Loucy (cell line): ENCODE results near the gene TESMIN.

Source experiments
- H2AFZ ChIP-seq: fragments of 200-600 bp; sonication (generic); 2 replicates; pipeline ENCODE4 v1.6.0; 2016; ENCODE audit warnings: antibody characterized with exemption, mild to moderate bottlenecking, low read length, moderate library complexity
- H3F3A ChIP-seq: fragments of 200-600 bp; 2 replicates; pipeline ENCODE4 v1.6.0; 2016; ENCODE audit warnings: antibody characterized with exemption, low read depth, mild to moderate bottlenecking
- H3K27me3 ChIP-seq: fragments of 200-600 bp; sonication (generic); 2 replicates; pipeline ENCODE4 v1.6.1; 2014; ENCODE audit warnings: low read length, mild to moderate bottlenecking; ENCODE audit not compliant: insufficient read depth, poor library complexity, severe bottlenecking
- H3K36me3 ChIP-seq: fragments of 200-600 bp; sonication (generic); 2 replicates; pipeline ENCODE4 v1.6.1; 2016; ENCODE audit warnings: low read length; ENCODE audit not compliant: insufficient read depth
- H3K4me1 ChIP-seq: fragments of 200-600 bp; sonication (generic); 2 replicates; pipeline ENCODE4 v1.5.1; 2014; ENCODE audit warnings: low read length, mild to moderate bottlenecking; ENCODE audit not compliant: insufficient read depth, poor library complexity, severe bottlenecking
- H3K4me2 ChIP-seq: fragments of 200-600 bp; sonication (generic); 2 replicates; pipeline ENCODE4 v1.6.0; 2014; ENCODE audit warnings: antibody characterized with exemption, low read length, low read depth, mild to moderate bottlenecking; ENCODE audit not compliant: poor library complexity, severe bottlenecking
- H3K4me3 ChIP-seq: fragments of 200-600 bp; sonication (generic); 2 replicates; pipeline ENCODE4 v1.5.1; 2014; ENCODE audit warnings: low read length, mild to moderate bottlenecking, mixed read lengths; ENCODE audit not compliant: poor library complexity, severe bottlenecking
- H3K79me2 ChIP-seq: fragments of 200-600 bp; sonication (generic); 2 replicates; pipeline ENCODE4 v1.6.1; 2014; ENCODE audit warnings: low read length; ENCODE audit not compliant: insufficient read depth
- H3K9ac ChIP-seq: fragments of 200-600 bp; sonication (generic); 2 replicates; pipeline ENCODE4 v1.6.0; 2014; ENCODE audit warnings: mild to moderate bottlenecking, low read depth, low read length, moderate library complexity; ENCODE audit not compliant: poor library complexity, severe bottlenecking
- H3K9me2 ChIP-seq: fragments of 200-600 bp; sonication (generic); replicated peaks from 2 replicates; pipeline ENCODE4 v1.6.1; 2016; ENCODE audit warnings: low read depth, low read length, mixed read lengths
- H3K9me3 ChIP-seq: fragments of 200-600 bp; sonication (generic); 2 replicates; pipeline ENCODE4 v1.6.1; 2014; ENCODE audit warnings: mild to moderate bottlenecking, antibody characterized with exemption, low read length, low read depth; ENCODE audit not compliant: insufficient read depth
- H4K20me1 ChIP-seq: fragments of 200-600 bp; sonication (generic); 2 replicates; pipeline ENCODE4 v1.6.0; 2014; ENCODE audit warnings: antibody characterized with exemption, low read length, mild to moderate bottlenecking; ENCODE audit not compliant: insufficient read depth, poor library complexity, severe bottlenecking
- CTCF ChIP-seq: fragments of 200-600 bp; sonication (generic); conservative IDR thresholded peaks from 2 replicates; pipeline ENCODE4 v1.5.1; 2014; ENCODE audit warnings: mild to moderate bottlenecking, antibody characterized with exemption, low read length
- EZH2phosphoT487 ChIP-seq: fragments of 200-600 bp; IDR thresholded peaks from 2 replicates; pipeline ENCODE4 v1.6.1; 2018; ENCODE audit warnings: antibody characterized with exemption, mild to moderate bottlenecking, moderate library complexity, borderline replicate concordance

Gene TESMIN

GRCh38 chr11:68763926-68764657, 12.8 kb upstream of the TESMIN start:
- H3K9me3 ChIP-seq = no peaks in the 10 kb centered on the region
- H4K20me1 ChIP-seq = no peaks in the 10 kb centered on the region
- no peaks in the 10 kb centered on the region for H3K27me3 ChIP-seq
- no peak overlapping the region for H3K4me3 ChIP-seq
- H3K4me1 ChIP-seq = no peaks in the 10 kb centered on the region
- no peak overlapping the region for H2AFZ ChIP-seq
- no peak overlapping the region for H3K4me2 ChIP-seq
- TF ChIP-seq EZH2phosphoT487 (no peak), CTCF (no peak)
- H3K79me2 ChIP-seq = no peaks in the 10 kb centered on the region
- H3K9me2 ChIP-seq = no peaks in the 10 kb centered on the region
- H3K9ac ChIP-seq = no peak overlapping the region
- no peaks in the 10 kb centered on the region for H3F3A ChIP-seq
- H3K36me3 ChIP-seq = peaks cover 65% of the 10 kb centered on the region; the same call in 1 of the 2 replicates

GRCh38 chr11:68763181-68763721, 11.9 kb upstream of the TESMIN start:
- Histone ChIP-seq H3K4me2 (no peak overlapping the region), H3K4me3 (no peak overlapping the region), H2AFZ (no peak overlapping the region), H3K9me2 (no peaks in the 10 kb centered on the region), H3F3A (no peaks in the 10 kb centered on the region), H4K20me1 (no peaks in the 10 kb centered on the region), H3K79me2 (no peaks in the 10 kb centered on the region), H3K27me3 (no peaks in the 10 kb centered on the region), H3K36me3 (peaks cover 65% of the 10 kb centered on the region; the same call in 1 of the 2 replicates), H3K4me1 (no peaks in the 10 kb centered on the region), H3K9me3 (no peaks in the 10 kb centered on the region), H3K9ac (no peak overlapping the region)
- TF ChIP-seq EZH2phosphoT487 = no peak

- Histone ChIP-seq H3K79me2 (no peaks in the 10 kb centered on the region), H4K20me1 (no peaks in the 10 kb centered on the region), H3K4me2 (no peak overlapping the region), H3K9me2 (no peaks in the 10 kb centered on the region), H3K27me3 (no peaks in the 10 kb centered on the region), H3K4me1 (no peaks in the 10 kb centered on the region), H3K36me3 (peaks cover 69% of the 10 kb centered on the region; the same call in 1 of the 2 replicates), H3K9ac (no peak overlapping the region), H3F3A (no peaks in the 10 kb centered on the region), H2AFZ (no peak overlapping the region), H3K4me3 (no peak overlapping the region), H3K9me3 (no peaks in the 10 kb centered on the region)
- TF ChIP-seq EZH2phosphoT487 (no peak), CTCF (no peak)
Measured at GRCh38 chr11:68762481-68762880, 11.2 kb upstream of the TESMIN start.

GRCh38 chr11:68761801-68762200, 10.5 kb upstream of the TESMIN start:
- no peaks in the 10 kb centered on the region for H3K79me2 ChIP-seq
- H3K4me2 ChIP-seq = no peak overlapping the region
- H3K4me1 ChIP-seq = no peaks in the 10 kb centered on the region
- H4K20me1 ChIP-seq = no peaks in the 10 kb centered on the region
- no peak overlapping the region for H3K4me3 ChIP-seq
- no peaks in the 10 kb centered on the region for H3K9me3 ChIP-seq
- H3K9ac ChIP-seq = no peak overlapping the region
- no peak for TF ChIP-seq CTCF
- TF ChIP-seq EZH2phosphoT487 = no peak
- H3K9me2 ChIP-seq = no peaks in the 10 kb centered on the region
- peaks cover 74% of the 10 kb centered on the region; the same call in 1 of the 2 replicates for H3K36me3 ChIP-seq
- H2AFZ ChIP-seq = no peak overlapping the region
- H3K27me3 ChIP-seq = no peaks in the 10 kb centered on the region
- no peaks in the 10 kb centered on the region for H3F3A ChIP-seq
